ENCODE data around the gene RBM22.

The RBM22 gene

DNA sequence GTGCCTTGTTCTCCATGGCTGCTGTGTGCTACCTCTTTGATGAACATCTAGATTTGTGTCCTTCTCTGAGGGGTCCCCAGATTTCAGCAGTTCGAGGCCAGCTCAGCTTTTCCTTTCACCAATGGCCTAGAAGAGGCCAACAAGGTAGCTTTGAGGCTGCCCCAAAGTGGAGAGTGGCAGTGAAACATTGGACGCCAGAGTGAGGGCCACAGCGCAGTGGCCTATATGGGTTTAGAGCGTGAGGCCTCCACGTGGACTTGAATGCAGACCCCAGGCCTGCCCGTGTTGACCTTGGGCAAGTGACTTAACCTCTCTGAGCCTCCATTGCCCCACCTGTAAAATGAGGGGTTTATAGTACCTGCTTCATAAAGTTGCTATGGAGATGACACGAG is 28.0 kb downstream of the RBM22 start:
- H3K4me3 ChIP-seq (ENCODE audit: low read length), result no peak overlapping the region
- H3K79me2 ChIP-seq (ENCODE audit: low read length), result no peaks in the 10 kb centered on the region
- H3K4me1 ChIP-seq (ENCODE audit: low read length), result no peaks in the 10 kb centered on the region
- no peaks in the 10 kb centered on the region for H3K36me3 ChIP-seq (replicated peaks; ENCODE audit: insufficient read depth, low read length)
- no peaks in the 10 kb centered on the region for H3K9me3 ChIP-seq (replicated peaks; ENCODE audit: insufficient read depth, low read length)
- no peak overlapping the region for H2AFZ ChIP-seq (ENCODE audit: low read length)
- H3K27me3 ChIP-seq (replicated peaks; ENCODE audit: insufficient read depth, low read length), result peaks cover 10% of the 10 kb centered on the region; the same call in 1 of the 2 replicates
- H3K9ac ChIP-seq (ENCODE audit: low read length), result no peak overlapping the region
- no peak for DNase-seq
- H4K20me1 ChIP-seq (ENCODE audit: insufficient read depth, low read length), result no peaks in the 10 kb centered on the region
- no peaks in the 10 kb centered on the region for H3K9me2 ChIP-seq (replicated peaks; ENCODE audit: insufficient read depth, low read length)
- H3K27ac ChIP-seq (ENCODE audit: low read length), result no peak overlapping the region
- TF ChIP-seq EZH2 (optimal IDR thresholded peaks at IDR 0.05; ENCODE audit: low read depth, low read length) (no peak), EZH2phosphoT487 (IDR thresholded peaks at IDR 0.05; ENCODE audit: low read length) (no peak)
- TF ChIP-seq, protein P1, sequence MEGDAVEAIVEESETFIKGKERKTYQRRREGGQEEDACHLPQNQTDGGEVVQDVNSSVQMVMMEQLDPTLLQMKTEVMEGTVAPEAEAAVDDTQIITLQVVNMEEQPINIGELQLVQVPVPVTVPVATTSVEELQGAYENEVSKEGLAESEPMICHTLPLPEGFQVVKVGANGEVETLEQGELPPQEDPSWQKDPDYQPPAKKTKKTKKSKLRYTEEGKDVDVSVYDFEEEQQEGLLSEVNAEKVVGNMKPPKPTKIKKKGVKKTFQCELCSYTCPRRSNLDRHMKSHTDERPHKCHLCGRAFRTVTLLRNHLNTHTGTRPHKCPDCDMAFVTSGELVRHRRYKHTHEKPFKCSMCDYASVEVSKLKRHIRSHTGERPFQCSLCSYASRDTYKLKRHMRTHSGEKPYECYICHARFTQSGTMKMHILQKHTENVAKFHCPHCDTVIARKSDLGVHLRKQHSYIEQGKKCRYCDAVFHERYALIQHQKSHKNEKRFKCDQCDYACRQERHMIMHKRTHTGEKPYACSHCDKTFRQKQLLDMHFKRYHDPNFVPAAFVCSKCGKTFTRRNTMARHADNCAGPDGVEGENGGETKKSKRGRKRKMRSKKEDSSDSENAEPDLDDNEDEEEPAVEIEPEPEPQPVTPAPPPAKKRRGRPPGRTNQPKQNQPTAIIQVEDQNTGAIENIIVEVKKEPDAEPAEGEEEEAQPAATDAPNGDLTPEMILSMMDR (IDR thresholded peaks at IDR 0.05; ENCODE audit: low read length), result no peak
- no peak overlapping the region for H3K4me2 ChIP-seq (ENCODE audit: low read depth, low read length)
- no peaks in the 10 kb centered on the region for H3F3A ChIP-seq (ENCODE audit: insufficient read depth, low read length)

DNA sequence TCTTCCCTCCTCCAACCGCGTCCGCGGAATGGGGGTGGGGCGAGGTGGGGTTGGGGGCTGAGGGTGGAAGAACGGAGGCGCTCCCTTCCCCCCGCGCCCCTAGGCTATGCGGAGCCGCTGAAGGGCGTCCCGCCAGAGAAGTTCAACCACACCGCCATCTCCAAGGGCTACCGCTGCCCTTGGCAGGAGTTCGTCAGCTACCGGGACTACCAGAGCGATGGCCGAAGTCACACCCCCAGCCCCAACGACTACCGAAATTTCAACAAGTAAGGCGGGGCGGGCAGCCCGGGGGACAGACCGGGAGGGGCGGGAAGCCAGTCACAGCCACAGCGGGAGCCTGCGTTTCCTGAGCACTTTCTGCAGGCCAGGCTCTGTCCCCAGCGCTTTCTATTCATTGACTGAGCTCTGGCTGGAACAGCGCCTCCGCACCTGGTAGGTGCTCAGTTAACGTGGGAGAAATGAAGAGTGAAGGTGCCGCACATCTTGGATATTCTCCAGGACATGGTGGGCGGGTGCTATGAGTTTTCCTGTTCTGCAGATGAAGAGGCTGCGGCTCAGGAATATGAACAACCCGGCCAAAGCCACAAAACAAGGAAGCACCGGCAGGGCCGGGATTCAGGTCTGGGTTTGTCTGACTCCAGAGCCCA is 28.5 kb downstream of the RBM22 start:
- Histone ChIP-seq H3K9me3 (replicated peaks; ENCODE audit: insufficient read depth, low read length) (no peaks in the 10 kb centered on the region), H3K27me3 (replicated peaks; ENCODE audit: insufficient read depth, low read length) (peaks cover 10% of the 10 kb centered on the region; the same call in 1 of the 2 replicates), H3K36me3 (replicated peaks; ENCODE audit: insufficient read depth, low read length) (no peaks in the 10 kb centered on the region), H3K4me1 (ENCODE audit: low read length) (no peaks in the 10 kb centered on the region), H2AFZ (ENCODE audit: low read length) (no peak overlapping the region), H3K9ac (ENCODE audit: low read length) (no peak overlapping the region), H3F3A (ENCODE audit: insufficient read depth, low read length) (no peaks in the 10 kb centered on the region), H3K4me2 (ENCODE audit: low read depth, low read length) (no peak overlapping the region), H3K9me2 (replicated peaks; ENCODE audit: insufficient read depth, low read length) (no peaks in the 10 kb centered on the region), H3K4me3 (ENCODE audit: low read length) (no peak overlapping the region), H3K79me2 (ENCODE audit: low read length) (no peaks in the 10 kb centered on the region), H4K20me1 (ENCODE audit: insufficient read depth, low read length) (no peaks in the 10 kb centered on the region), H3K27ac (ENCODE audit: low read length) (no peak overlapping the region)
- no peak for TF ChIP-seq EZH2 (optimal IDR thresholded peaks at IDR 0.05; ENCODE audit: low read depth, low read length)
- TF ChIP-seq EZH2phosphoT487 (IDR thresholded peaks at IDR 0.05; ENCODE audit: low read length), result no peak
- TF ChIP-seq, protein P1 (IDR thresholded peaks at IDR 0.05; ENCODE audit: low read length), result no peak
- no peak for DNase-seq

DNA sequence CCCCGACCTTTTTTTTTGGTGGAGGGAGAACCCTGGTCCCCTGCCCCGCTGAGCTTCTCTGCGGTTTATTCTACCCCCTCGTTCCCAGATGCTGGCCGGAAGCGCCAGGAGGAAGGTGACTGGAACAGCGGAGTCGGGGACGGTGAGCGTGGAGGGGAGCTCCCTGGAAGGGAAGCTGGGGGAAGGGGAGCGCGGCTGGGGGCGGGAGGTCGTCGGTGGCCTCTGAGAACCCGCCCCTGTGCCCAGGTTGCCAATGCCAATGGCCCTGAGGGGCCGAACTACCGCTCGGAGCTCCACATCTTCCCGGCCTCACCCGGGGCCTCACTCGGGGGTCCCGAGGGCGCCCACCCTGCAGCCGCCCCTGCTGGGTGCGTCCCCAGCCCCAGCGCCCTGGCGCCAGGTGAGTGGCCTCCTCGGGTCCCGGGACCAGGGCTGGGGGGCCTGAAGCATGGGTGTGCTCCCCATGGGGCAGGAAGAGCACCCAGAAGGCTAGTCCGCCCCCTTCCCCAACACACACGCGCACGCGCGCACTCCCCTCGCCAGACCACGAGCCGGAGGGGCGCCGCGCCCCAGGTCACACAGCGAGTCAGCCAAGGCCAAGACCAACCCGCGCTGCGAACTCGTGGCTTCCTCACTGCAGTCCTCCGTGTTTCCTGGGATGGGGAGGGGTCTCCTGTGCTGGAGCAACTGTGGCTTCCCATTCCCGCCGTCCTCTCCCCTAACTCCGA is 29.2 kb downstream of the RBM22 start:
- Histone ChIP-seq H2AFZ (ENCODE audit: low read length) (no peak overlapping the region), H3K27ac (ENCODE audit: low read length) (no peak overlapping the region), H3K27me3 (replicated peaks; ENCODE audit: insufficient read depth, low read length) (peaks cover 10% of the 10 kb centered on the region; the same call in 1 of the 2 replicates), H3K9me3 (replicated peaks; ENCODE audit: insufficient read depth, low read length) (no peaks in the 10 kb centered on the region), H3F3A (ENCODE audit: insufficient read depth, low read length) (no peaks in the 10 kb centered on the region), H3K79me2 (ENCODE audit: low read length) (no peaks in the 10 kb centered on the region), H3K9ac (ENCODE audit: low read length) (no peak overlapping the region), H3K9me2 (replicated peaks; ENCODE audit: insufficient read depth, low read length) (no peaks in the 10 kb centered on the region), H3K4me2 (ENCODE audit: low read depth, low read length) (no peak overlapping the region), H3K4me1 (ENCODE audit: low read length) (no peaks in the 10 kb centered on the region), H4K20me1 (ENCODE audit: insufficient read depth, low read length) (no peaks in the 10 kb centered on the region), H3K4me3 (ENCODE audit: low read length) (no peak overlapping the region), H3K36me3 (replicated peaks; ENCODE audit: insufficient read depth, low read length) (no peaks in the 10 kb centered on the region)
- TF ChIP-seq, protein P1 (IDR thresholded peaks at IDR 0.05; ENCODE audit: low read length), result no peak
- TF ChIP-seq EZH2phosphoT487 (IDR thresholded peaks at IDR 0.05; ENCODE audit: low read length), result no peak
- no peak for TF ChIP-seq EZH2 (optimal IDR thresholded peaks at IDR 0.05; ENCODE audit: low read depth, low read length)
- DNase-seq, result no peak

Data from MM.1S (cell line).